Neural crest cell (in vitro differentiated cells): ENCODE data around the gene PSMD6. TPM values are rescaled to one million over a fixed set of nuclear protein-coding genes. Genes with fewer than 3 reads are reported as not detected.

ENCODE experiments used
- DNase-seq: peaks from one replicate; pipeline ENCODE4 v3.0.0; 2021; ENCODE audit warnings: low read depth, mixed read lengths, low spot score
- H3K27ac Mint-ChIP-seq: one replicate; pipeline ENCODE4 v1.8.0; 2021; ENCODE audit warnings: mild to moderate bottlenecking, mixed read lengths; ENCODE audit not compliant: unreplicated experiment
- H3K27me3 Mint-ChIP-seq: 2 replicates; pipeline ENCODE4 v1.8.0; 2021; ENCODE audit warnings: low read depth, mild to moderate bottlenecking, mixed read lengths
- H3K36me3 Mint-ChIP-seq: 2 replicates; pipeline ENCODE4 v1.8.0; 2021; ENCODE audit warnings: low read depth, mild to moderate bottlenecking, mixed read lengths
- H3K4me1 Mint-ChIP-seq: 2 replicates; pipeline ENCODE4 v1.8.0; 2021; ENCODE audit warnings: mixed read lengths
- H3K4me3 Mint-ChIP-seq: one replicate; pipeline ENCODE4 v1.8.0; 2021; ENCODE audit warnings: mild to moderate bottlenecking, mixed read lengths
- H3K9me3 Mint-ChIP-seq: 2 replicates; pipeline ENCODE4 v1.8.0; 2021; ENCODE audit warnings: mixed read lengths
- total RNA-seq: library from RNA; stranded (reverse); gene quantifications from 2 replicates; pipeline ENCODE4 v1.2.1, GENCODE V29; 2021
- TF ChIP-seq, protein P1 (sequence below): fragments of 200-600 bp; sonication (generic); conservative IDR thresholded peaks from 2 replicates; pipeline ENCODE4 v1.5.0; 2021; ENCODE audit warnings: antibody characterized with exemption, mild to moderate bottlenecking

PSMD6 gene
- total RNA-seq, 1 donor from 2014 or later, result 103 TPM

DNA sequence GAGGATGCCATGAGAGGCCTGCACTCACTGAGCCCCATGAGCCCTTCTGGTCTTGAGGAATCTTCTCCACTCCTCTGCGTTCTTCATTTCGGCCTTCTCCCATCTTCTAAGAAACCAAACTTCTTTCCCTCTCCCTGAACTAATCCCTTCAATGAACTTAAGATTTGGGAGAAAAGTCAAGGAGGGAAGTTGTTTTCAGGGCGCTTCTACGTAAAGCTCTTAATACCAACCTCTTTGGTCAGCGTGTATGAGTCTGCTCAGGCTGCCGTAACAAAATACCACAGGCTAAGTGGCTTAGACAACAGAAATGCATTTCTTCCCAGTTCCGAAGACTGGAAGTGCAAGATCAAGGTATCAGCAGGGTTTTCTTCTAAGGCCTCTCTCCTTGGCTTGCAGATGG lies 13.8 kb upstream of the PSMD6 start:
- no peak for DNase-seq
- Mint-ChIP-seq H3K4me1 (peaks cover 30% of the 10 kb centered on the region), H3K4me3 (no peak overlapping the region), H3K27me3 (no peaks in the 10 kb centered on the region), H3K27ac (no peak overlapping the region), H3K9me3 (peaks cover 7% of the 10 kb centered on the region), H3K36me3 (peaks cover 6% of the 10 kb centered on the region)
- TF ChIP-seq, protein P1, sequence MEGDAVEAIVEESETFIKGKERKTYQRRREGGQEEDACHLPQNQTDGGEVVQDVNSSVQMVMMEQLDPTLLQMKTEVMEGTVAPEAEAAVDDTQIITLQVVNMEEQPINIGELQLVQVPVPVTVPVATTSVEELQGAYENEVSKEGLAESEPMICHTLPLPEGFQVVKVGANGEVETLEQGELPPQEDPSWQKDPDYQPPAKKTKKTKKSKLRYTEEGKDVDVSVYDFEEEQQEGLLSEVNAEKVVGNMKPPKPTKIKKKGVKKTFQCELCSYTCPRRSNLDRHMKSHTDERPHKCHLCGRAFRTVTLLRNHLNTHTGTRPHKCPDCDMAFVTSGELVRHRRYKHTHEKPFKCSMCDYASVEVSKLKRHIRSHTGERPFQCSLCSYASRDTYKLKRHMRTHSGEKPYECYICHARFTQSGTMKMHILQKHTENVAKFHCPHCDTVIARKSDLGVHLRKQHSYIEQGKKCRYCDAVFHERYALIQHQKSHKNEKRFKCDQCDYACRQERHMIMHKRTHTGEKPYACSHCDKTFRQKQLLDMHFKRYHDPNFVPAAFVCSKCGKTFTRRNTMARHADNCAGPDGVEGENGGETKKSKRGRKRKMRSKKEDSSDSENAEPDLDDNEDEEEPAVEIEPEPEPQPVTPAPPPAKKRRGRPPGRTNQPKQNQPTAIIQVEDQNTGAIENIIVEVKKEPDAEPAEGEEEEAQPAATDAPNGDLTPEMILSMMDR, result no peak

DNA sequence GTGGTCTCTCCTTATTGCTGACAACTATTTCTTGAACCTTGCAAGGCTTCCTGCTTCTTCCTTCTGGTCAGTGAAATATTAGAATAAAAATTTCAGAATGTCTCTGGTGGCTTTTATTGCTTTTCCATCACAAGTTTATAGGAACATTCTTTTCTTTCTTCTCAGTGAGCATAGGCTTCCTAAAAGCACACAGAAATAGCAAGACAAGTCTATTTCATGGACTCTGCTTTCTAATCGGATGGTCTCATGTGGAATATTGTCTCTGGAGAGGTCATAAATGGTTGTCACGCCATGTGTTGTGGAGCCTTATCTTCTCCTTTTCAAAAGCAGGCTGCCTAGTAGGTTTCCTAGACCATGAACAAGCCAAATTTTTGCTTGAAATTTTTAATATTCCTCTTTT lies 9.8 kb upstream of the PSMD6 start:
- TF ChIP-seq, protein P1, result no peak
- Mint-ChIP-seq H3K4me3 (no peak overlapping the region), H3K27me3 (peaks cover 2% of the 10 kb centered on the region), H3K27ac (no peak overlapping the region), H3K36me3 (peaks cover 8% of the 10 kb centered on the region), H3K4me1 (peaks cover 24% of the 10 kb centered on the region), H3K9me3 (peaks cover 7% of the 10 kb centered on the region)
- DNase-seq, result no peak

DNA sequence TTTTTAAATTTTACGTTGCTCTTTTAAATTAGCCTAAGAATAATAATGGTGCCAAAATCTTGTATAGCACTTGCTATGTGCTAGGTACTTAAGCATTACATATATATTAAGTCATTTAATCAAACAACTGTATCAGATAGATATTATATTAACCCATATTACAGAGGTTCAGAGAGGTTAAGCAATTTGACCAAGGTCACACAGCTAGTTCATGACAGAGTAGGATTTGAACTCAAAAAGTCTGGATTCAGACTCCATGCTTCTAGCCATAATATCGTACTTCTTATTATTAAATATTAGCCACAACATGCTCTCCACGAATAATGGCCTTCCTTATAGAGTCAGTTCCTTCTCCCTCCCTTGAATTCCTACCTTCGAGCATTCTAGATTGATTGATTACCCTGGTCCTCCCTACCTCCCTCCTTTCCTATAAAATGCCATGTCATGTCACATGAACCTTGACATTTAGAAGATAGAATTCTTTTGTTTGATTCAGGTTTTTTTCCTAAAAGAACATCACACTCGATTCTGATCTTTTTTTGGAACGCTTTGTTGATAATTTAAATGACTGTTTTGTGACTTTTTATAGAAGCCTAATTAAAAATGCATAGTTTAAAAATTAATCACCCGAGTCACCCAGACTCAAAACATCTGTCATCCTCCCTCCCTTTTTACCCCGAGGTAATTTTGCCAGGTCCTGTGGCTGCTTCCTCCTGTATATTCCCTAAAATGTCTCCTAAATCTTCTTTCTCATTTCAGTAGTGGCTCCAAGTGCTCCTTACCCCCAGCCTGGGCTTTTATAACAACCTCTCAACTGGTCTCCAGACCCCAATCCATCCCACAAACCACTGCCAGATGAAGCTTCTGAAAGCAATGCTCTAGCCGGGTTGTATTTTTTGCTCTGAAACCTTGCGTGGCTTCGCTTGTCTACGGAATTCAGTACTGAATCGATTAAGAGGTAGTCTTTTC lies 8.5 kb upstream of the PSMD6 start:
- H3K4me1 Mint-ChIP-seq, result peaks cover 32% of the 10 kb centered on the region
- peaks cover 8% of the 10 kb centered on the region for H3K36me3 Mint-ChIP-seq
- H3K27ac Mint-ChIP-seq, result peak overlapping the region; percentile 39
- TF ChIP-seq, protein P1, result no peak
- H3K27me3 Mint-ChIP-seq, result peaks cover 2% of the 10 kb centered on the region
- H3K9me3 Mint-ChIP-seq, result peaks cover 7% of the 10 kb centered on the region
- H3K4me3 Mint-ChIP-seq, result no peak overlapping the region
- no peak for DNase-seq

GRCh38 chr3:64030741-64031140 lies 7.4 kb upstream of the PSMD6 start:
- Mint-ChIP-seq H3K27ac (peak overlapping the region; percentile 96), H3K9me3 (peaks cover 7% of the 10 kb centered on the region), H3K4me3 (peak overlapping the region; percentile 78), H3K27me3 (peaks cover 2% of the 10 kb centered on the region), H3K4me1 (peaks cover 32% of the 10 kb centered on the region), H3K36me3 (peaks cover 8% of the 10 kb centered on the region)
- peak; percentile 78 for DNase-seq
- TF ChIP-seq, protein P1, result peak; percentile 96

DNA sequence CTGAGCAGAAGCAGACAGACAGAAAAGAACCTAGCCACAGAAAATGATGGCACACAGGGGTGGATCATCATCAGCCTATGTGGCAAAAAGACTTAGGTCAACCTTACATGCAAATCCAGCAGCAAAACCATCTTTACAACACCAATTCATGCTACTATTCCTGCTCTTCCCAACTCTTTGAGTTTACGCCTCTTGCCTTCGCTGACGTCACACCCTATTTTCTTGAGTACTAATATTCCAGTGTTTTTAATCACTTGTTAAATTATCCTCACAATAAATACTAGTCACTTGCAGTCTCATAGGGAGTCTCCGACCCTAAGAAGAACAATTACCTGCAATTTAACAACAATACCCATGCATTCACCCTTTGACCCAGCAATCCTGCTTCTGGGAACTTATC lies 6.0 kb upstream of the PSMD6 start:
- Mint-ChIP-seq H3K4me3 (no peak overlapping the region), H3K27ac (no peak overlapping the region), H3K9me3 (peaks cover 5% of the 10 kb centered on the region), H3K27me3 (peaks cover 2% of the 10 kb centered on the region), H3K36me3 (peaks cover 6% of the 10 kb centered on the region), H3K4me1 (peaks cover 32% of the 10 kb centered on the region)
- TF ChIP-seq, protein P1, result no peak
- no peak for DNase-seq
